ENCODE measurements around the gene ESRRA. TPM values are rescaled to one million over a fixed set of nuclear protein-coding genes. Genes with fewer than 3 reads are reported as not detected.

The ESRRA gene
- total and polyA plus RNA-seq, 9 of the 15 experiments (the other 6 are each of a cell fraction or from before 2014, with no cell fraction given), result 0.27 to 89.7 (median 23.7) TPM

- TF ChIP-seq RBFOX2 (IDR thresholded peaks at IDR 0.05; ENCODE audit: low read depth, low read length) (peak; percentile 55; the same call in 1 of the 2 replicates), TFE3 (CRISPR knock-in tag; IDR thresholded peaks at IDR 0.05) (no peak), HDAC6 (IDR thresholded peaks at IDR 0.05; ENCODE audit: low read depth, low read length) (no peak), SREBF1 (IDR thresholded peaks at IDR 0.05; ENCODE audit: borderline replicate concordance, low read depth, low read length) (no peak), ZNF609 (CRISPR knock-in tag; IDR thresholded peaks at IDR 0.05; ENCODE audit: borderline replicate concordance) (no peak), AFF4 (CRISPR knock-in tag; IDR thresholded peaks at IDR 0.05) (no peak), CREM (IDR thresholded peaks at IDR 0.05; ENCODE audit: low read depth) (no peak), ZFP30 (CRISPR knock-in tag; IDR thresholded peaks at IDR 0.05; ENCODE audit: borderline replicate concordance) (no peak), ESRRA (IDR thresholded peaks at IDR 0.05; ENCODE audit: borderline replicate concordance, low read depth) (peak; percentile 46; the same call in 1 of the 2 replicates), ZNF830 (CRISPR knock-in tag; IDR thresholded peaks at IDR 0.05) (no peak), ZBTB33 (CRISPR knock-in tag; IDR thresholded peaks at IDR 0.05) (no peak), ZNF174 (CRISPR knock-in tag; IDR thresholded peaks at IDR 0.05) (no peak), BCOR (IDR thresholded peaks at IDR 0.05) (no peak), SMARCA4 (IDR thresholded peaks at IDR 0.05) (no peak), FOXM1 (IDR thresholded peaks at IDR 0.05; ENCODE audit: low read depth) (no peak), FOXM1 (CRISPR knock-in tag; IDR thresholded peaks at IDR 0.05; ENCODE audit: low read depth) (0 out of 2 replicates have a peak, but pooled peaks have one; percentile 5), NR2C2 (CRISPR knock-in tag; IDR thresholded peaks at IDR 0.05) (no peak), NR2C2 (tag; IDR thresholded peaks at IDR 0.05) (no peak)
These were observed 17.6 kb downstream of the ESRRA start (continued) for GRCh38 chr11:64322925-64323260.
